GM21360 (cell line): Measurements from ENCODE around the gene UBTD1.
"Not testable (repeated sequence)": the region's sequence is repeated elsewhere in the genome, so short reads cannot be mapped to it uniquely, and the experiment has no call there.

Experiments used
- ATAC-seq: cut with Tn5 transposase; IDR thresholded peaks from one replicate; pipeline ENCODE4 v1.9.1; 2021; ENCODE audit warnings: mild to moderate bottlenecking, moderate library complexity; ENCODE audit not compliant: unreplicated experiment

Gene UBTD1

DNA sequence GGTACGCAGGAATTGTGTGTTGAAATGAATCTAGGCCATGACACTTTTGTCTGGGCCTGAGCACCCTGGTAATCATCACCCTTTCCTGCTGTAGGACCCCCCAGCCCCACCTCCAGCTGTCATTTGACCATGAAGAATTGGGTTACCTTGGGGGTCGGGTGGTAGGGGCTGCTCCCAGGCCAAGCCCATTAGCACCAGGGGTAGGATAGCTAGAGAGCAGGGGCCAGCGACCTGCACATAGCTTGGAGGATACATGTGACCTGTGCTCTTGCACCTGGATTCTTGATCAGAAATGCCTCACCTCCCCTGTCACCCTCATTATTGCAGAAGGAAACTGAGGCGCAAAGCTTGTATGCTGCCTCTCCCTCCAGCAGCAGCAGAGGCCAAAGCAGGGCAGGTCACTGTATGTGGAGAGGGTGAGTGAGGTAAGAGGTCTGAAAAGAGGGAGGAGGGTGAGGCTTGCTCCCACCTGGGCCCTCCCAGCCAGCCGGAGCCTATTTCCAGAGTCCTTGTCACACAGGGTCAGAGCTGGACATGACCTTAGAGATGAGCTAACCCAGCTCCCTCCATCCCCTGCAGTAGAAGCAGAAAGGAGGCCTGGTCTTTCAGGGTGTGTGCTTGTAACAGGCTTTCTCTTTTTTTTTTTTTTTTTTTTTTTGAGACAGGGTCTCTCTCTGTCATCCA lies 38.6 kb downstream of the UBTD1 start:
- no peak for ATAC-seq

DNA sequence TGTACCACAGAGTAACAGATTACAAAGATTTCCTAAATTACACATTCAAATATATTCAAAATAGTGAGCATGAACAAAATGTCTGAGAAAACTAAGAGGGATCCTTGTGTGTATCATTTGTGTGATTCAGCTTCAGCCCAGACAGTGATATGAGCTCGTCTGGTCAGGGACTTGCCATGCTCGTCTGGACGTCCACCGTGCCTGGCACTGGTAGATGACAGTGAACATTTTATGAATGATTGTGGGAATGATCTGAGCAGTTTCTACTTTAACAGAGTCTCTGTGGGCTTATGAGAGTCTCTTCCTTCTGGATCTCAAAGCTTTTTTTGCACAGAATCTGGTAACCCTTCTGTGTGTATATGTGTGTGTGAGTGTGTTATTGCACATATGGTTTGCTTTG lies 39.7 kb downstream of the UBTD1 start:
- ATAC-seq, result no peak

DNA sequence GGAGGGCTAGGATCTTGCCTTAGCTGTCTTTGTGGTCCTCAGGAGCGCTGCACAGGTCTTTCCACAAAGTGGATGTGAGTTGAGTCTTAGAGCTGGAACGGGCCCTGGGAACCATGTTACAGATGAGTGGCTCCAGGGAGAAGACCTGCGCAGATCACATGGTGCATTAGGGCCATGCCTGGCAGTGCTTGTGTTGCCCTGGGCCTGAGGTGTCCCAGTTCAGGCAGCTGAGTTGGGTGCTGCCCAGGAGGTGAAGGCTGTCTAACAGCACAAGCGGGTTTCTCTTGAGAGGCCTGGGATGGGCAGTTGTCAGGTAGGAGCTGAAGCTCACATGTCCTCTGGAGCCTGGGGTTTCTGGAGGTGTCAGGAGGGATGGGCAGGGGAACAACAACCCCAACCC lies 40.1 kb downstream of the UBTD1 start:
- no peak for ATAC-seq

DNA sequence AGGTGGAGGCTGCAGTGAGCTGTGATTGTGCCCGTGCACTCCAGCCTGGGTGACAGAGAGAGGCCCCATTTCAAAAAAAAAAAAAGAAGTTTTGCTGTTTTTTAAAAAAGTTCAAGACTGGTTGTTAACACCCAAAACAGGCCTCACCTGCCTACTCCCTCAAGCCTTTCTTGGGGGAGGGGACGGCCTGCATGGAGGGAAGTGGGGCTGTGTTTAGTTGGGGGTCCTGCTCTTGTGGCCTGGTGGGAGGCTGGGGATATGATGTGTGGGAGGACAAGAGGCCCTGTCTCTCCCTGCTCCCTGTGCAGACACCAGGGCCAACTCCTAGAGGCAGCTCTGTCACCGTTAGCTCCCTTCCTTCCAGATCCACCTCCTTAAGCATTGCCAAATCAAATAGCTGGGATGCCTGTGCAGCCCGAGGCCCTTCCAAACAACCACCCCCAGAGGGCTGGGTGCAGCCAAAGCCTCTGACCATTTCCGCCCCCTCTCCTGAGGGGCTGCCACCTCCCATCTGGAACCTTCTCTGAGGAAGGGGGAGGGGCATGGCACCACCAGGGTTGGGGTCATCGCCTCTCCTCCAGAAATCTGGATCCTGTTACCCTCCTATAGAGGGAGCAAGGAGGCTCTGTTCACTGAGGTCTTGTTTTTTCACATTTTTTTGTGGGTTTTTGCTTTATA lies 40.9 kb downstream of the UBTD1 start:
- ATAC-seq, result no peak

DNA sequence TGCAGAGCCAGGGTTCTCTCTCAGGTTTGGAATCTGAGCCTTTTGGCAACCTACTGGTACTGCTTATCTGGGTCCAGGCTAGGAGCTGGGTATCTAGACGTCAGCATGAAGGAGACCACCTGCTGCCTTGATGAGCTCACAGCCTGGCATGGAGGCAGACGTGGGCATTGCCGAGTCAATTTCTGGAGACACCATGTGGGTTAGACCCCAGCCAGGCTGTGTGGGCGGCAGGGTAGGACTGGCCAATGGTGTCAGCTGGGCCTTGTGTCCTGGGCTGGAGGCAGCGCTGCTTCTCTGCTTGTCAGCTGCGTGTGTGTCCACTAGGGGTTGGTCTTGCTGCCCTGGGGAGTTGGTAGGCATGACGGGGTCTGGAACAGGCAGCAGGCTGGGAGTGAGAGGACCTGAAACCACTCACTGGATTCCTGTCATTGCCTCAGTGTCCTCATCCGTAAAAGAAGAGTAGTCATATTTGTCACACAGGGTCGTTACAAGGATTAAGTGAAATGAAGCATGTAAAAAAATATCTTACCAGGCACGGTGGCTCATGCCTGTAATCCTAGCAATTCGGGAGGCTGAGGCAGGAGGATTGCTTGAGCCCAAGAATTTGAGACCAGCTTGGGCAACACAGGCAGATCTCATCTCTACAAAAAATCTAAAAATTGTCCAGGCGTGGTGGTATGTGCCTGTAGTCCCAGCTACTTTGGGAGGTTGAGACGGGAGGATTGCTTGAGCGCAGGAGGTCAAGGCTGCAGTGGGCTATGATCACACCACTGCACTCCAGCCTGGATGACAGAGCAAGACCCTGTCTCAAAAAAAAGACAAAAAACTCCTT lies 42.2 kb downstream of the UBTD1 start:
- ATAC-seq, result no peak

DNA sequence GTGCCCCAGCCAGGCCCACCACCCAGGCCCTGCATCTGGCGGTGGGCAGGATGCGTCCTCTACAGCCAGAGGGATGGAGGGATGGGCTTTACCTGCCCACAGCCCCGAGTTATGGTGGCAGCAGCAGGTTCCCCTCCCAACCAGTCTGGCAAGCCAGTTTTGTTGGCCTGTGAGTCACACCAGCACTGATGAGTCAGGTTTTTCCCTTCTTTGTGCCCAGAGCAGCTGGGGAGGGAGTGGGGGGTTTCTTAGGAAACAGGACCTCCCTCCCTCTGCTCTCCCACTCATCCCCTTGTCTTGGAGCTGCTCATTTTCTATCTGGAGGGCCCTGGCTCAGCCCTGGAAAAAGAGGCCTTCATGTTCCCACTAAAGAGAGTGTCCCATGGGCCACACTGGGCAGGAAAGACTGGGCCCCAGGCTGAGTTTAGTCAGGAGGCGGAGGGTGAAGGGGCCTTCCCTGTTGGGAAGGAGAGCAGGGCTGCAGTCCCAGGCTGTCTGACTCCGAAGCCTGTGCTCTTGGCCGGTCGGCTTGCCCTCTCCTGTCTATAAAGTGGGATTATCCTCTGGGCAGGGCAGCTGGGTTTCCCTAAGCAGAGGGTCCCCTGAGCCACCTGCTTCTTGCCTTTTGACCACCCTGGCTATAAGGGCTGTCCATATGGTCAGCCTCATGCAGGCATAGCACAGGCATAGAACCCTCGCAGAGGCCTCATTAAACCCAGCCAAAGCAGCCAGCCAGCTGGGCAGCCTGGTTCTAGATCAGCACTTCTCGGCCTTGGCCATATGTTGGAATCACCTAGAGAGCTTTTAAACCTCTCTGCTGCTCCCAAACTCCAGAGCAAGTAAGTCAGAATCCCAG lies 43.7 kb downstream of the UBTD1 start:
- ATAC-seq, result no peak

DNA sequence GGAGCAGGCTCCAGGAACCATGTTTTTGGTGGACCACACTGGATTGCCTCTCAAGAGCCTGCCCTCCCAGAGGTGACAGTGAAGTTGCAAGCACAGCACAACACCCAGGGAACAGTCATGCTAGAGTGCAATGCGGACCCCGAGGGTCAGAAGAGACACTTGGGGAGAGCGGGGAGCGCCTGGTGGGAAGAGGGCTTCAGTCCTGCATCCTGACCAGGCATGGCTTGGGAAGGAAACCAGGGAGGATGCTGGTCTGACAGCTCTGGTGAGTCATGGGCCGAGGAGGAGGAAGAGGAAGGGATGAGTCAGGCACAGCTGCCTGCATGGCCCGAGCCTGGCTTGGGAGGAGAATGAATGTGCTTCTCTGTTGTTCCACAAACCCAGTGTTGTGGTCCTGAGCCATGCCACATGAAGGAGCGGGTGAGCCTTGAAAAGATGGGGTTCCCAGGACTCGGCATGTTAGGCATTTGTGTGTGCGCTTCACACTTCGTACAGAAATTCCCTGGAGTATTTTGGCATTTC lies 44.4 kb downstream of the UBTD1 start:
- no peak for ATAC-seq

DNA sequence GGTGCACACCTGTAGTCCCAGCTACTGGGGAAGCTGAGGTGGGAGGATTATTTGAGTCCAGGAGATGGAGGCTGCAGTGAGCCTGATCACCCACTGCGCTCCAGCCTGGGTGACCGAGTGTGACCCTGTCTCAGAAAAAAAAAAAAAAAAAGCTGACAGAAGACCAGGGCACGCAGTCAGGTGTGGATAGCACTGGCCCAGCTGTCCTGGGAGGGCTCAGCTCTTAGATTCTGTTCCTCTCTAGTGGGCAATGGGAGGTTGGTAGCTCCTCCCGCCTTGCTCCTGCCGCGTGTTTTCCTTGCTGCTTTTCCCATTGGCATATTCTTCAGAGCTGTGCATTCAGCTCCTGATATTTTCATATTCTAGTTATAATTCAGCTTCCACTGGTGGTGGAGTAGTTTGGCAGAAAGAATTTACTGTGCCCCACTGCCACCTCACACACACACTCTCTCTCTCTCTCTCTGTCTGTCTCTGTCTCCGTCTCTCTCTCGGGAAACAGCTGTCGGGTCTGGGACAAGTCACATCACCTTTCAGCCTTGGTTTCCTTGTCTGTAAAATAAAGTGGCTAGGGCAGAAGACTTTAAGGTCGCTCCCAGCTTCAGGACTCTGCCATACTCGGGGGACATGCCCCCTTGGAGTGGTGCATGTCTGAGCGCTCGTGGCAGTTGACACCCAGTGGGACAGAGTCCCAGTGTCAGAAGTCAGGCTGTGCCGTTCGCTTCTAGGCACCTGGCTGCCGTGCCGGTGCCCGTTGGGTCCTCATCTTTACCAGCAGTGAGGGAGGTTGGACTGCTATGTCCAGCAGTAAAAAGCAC lies 47.9 kb downstream of the UBTD1 start:
- no peak for ATAC-seq

DNA sequence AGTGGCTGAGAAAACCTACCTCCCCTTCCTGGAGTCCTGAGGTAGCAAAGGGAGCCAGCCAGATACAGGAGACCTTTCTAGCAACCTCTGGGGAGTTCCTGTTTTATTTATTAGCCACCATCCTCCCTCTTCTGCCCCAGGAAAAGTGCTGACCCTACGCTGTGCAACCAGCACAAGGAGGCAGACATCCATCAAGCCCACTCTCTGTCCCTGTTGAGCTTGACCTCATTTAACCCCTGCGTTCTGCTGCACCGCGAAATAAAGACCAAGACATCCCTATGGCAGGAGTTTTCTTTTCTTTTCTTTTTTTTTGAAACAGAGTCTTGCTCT lies 48.5 kb downstream of the UBTD1 start:
- no peak for ATAC-seq

DNA sequence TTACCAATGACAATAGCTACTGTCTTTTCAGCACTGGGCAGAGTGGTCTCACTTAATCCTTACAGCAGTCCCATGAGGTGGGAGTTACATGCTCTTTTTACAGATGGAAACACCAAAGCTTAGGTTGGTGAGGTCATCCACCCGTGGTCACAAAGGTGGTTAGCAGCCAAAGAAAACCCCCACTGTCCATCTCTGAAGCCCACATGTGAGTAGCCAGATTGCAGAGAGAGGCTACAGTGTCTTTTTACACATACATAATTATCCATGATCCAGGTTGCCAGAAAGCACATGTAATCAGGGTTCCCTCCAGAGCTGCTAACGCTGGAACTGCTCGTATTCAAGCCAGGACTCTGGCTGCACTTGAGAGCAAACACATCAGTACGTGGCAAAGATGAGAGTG lies 49.2 kb downstream of the UBTD1 start:
- ATAC-seq, result no peak

DNA sequence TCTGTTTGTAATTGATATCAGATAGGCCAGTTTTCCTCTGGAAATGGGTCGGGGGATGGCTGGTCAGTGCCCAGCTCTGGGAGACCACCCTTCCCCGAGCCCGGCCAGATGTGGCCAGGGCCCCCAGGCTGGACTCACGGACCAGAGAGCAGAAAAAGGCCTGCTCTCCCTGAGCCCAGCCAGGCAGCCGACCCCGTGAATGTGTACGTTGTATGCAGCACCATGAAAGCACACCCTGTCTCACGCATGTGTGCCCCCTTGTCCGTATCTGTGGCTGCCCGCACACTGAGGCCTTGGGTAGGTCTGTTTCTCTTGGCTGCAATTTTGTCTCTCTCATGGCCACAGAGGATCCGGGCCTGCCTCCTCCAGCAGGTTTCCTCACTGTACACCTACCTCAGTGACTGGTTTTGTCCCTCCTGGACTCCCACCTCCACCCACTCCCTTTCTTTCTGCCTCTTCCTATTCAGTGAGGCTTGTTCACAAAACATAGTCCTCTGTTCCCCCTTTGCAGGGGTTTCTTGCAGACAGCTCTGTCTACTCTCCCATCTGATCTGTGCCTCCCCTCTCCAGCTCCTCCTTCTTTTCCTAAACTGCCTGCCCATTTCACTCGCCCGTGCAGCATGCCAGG lies 50.2 kb downstream of the UBTD1 start:
- no peak for ATAC-seq

DNA sequence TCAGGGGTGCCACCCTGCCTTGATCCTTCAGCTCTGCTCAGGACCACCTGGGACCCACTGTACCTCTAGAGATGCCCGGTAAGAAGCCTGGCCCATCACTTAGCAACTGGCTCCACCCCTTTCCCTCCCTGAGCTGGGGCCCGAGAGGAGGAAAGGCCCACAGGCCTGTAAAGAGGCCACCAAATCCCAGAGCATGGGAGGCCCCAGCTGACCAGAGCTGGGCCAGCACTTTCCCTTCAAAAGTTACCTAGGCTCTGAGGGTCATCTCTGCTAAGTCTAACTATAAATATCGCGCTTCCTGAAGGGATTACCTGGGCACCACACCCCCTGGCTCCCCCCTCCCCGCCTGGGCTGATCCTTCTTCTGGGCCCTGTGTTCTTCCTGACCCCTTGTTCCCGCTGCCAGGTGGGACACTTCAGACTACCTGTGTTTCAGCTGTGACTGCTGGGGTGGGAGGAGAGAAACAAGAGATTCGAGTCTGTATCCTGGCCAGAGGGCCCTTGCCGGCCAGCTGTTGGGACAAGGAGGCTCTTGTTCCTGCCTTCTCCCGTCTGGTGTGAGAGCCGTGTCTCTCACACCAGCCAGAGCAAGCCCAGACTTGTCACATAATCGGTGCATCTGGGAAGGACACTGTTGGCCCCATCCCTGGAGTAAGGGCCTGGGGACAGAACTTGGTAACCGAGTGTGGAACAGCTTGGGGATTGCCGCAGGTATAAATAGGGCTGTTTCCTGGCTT lies 51.0 kb downstream of the UBTD1 start:
- no peak for ATAC-seq

DNA sequence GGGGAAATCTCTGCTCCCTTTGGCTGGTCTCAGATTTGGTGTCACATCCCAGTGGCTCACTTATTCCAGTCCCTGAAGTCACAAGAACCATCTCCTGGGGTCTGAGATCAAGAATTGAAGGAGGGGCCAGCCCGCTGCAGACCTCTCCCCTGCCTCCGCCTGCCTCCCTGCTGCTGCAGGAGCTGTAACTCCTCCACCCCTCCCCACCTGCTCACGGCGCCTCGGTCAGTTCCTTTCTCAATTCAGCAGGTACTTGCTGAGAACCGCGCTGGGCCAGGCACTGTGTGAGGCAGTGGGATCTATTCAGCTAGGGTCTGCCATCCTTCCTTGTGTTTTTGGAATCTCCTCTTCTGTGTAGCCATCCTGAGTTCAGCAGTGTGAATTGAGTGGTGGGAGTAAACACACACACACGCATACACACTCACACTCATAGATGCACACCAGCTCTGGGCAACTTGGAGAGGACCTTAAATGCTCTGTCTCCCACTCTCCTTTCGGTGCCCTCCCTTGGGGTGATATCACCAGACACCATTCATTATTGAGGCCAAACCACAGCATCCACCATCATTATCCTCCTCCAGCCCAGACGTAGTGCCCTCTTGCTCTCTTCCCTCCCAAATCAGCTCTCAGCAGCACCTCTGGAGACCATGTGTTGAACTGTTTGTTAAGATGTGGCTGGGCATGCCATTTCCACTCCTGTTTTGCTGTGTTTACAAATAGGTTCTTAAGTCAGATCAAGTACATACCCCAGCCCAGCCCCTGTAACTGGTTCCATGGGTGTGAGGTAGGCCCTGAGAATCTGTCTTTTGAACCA lies 51.8 kb downstream of the UBTD1 start:
- ATAC-seq, result no peak

DNA sequence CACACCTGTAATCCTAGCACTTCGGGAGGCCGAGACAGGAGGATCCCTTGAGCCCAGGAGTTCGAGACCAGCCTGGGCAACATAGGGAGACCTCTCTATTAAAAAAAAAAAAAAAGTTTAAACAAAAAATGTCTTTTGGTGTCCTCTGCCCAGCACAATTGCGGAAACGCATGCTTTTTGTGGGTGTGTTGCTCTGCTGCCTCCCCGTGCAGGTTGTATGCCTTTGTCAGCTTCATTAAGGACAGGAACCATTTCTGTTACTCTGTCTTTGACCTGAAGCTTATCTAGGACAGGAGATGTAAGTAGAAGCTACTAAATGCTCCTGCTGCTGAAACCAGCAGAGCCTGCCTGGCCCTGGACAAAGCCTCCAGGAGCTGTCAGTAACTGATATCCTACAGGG lies 52.5 kb downstream of the UBTD1 start:
- no peak for ATAC-seq

DNA sequence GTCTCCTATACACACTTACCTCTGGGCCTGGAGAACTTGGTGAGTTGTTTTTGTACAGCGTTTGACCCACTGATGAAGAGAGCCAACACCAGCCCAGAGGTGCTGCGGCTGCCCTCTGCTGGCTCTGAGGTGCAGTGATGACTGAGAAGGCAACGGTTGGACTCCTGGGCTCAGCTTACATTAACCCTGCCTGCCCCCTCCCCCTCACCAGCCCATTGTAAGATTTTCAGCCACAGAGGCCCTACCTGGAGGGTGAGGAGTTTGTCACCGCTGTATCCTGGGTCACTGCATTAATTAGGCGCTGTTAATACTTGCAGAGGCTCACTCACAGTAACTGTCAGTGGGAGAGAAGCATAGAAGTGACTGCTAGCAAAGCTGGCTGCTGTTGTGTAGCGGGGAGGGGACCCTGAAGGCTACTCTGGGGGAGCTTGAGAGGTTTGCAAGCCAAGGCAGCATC lies 54.9 kb downstream of the UBTD1 start:
- ATAC-seq, result peak; percentile 87

DNA sequence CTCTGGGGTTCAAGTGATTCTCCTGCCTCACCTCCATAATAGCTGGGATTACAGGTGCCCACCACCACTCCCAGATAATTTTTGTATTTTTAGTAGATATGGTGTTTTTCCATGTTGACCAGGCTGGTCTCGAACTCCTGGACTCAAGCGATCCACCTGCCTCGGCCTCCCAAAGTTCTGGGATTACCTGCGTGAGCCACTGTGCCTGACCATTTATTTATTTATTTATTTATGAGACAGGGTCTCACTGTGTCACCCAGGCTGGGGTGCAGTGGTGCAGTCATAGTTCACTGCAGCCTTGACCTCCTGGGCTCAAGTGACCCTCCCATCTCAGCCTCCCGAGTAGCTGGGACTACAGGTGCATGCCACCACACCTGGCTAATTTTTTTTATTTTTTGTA lies 55.6 kb downstream of the UBTD1 start:
- not testable (repeated sequence) for ATAC-seq

DNA sequence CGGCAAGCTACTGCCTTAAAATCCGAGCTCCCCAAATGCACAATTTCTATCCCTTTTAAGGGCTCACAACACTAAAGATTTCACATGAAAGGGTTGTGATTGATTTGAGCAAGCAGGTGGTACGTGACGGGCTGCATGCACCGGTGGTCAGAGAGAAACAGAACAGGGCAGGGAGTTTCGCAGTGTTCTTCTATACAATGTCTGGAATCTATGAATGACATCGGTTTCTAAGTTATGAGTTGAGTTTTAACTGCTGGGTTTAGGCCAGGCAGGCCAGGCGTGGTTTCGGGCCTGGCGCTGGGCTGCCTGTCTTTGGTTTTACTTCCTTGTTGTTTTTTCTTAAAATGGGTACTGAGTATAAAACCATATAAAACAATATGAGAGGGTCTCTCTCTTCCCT lies 56.8 kb downstream of the UBTD1 start:
- not testable (repeated sequence) for ATAC-seq
